ENCODE results near the gene BAZ1B.

DNA sequence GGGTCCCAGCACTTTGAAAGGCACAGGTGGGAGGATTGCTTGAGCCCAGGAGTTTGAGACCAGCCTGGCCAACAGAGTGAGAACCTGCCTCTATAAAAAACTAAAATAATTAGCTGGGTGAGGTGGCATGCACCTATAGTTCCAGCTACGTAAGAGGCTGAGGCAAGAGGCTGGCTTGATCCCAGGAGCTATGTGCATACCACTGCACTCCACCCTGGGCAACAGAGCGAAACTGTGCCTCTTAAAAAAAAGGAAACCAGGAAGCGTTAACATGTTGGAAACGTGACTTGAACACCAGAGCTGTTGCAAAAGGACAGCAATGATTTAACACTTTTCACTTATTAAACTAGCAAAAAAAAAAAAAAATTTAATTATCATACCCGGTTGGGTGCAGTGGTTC, 12.6 kb downstream of the BAZ1B start:
- TF ChIP-seq CTCF (tag by site-specific recombination; IDR thresholded peaks at IDR 0.05), result no peak
- TF ChIP-seq ZNF18 (tag by site-specific recombination; IDR thresholded peaks at IDR 0.05), result no peak
- no peak for TF ChIP-seq ZBTB7A (tag by site-specific recombination; IDR thresholded peaks at IDR 0.05; ENCODE audit: low read depth)
- TF ChIP-seq ZBTB8A (tag by site-specific recombination; IDR thresholded peaks at IDR 0.05), result no peak
- TF ChIP-seq, protein P1, sequence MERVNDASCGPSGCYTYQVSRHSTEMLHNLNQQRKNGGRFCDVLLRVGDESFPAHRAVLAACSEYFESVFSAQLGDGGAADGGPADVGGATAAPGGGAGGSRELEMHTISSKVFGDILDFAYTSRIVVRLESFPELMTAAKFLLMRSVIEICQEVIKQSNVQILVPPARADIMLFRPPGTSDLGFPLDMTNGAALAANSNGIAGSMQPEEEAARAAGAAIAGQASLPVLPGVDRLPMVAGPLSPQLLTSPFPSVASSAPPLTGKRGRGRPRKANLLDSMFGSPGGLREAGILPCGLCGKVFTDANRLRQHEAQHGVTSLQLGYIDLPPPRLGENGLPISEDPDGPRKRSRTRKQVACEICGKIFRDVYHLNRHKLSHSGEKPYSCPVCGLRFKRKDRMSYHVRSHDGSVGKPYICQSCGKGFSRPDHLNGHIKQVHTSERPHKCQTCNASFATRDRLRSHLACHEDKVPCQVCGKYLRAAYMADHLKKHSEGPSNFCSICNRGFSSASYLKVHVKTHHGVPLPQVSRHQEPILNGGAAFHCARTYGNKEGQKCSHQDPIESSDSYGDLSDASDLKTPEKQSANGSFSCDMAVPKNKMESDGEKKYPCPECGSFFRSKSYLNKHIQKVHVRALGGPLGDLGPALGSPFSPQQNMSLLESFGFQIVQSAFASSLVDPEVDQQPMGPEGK (tag by site-specific recombination; IDR thresholded peaks at IDR 0.05), result no peak
- no peak for TF ChIP-seq ZNF555 (tag by site-specific recombination; conservative IDR thresholded peaks at IDR 0.05)

All from HEK293 (cell line).